M059J (cell line): Measurements from ENCODE around the gene MORN1. TPM values are rescaled to one million over a fixed set of nuclear protein-coding genes. Genes with fewer than 3 reads are reported as not detected.

Source experiments
- DNase-seq: peaks from one replicate; pipeline ENCODE4 v3.0.0-alpha.2; 2012; ENCODE audit warnings: low read depth
- total RNA-seq: library from RNA; depleted of rRNA; stranded (reverse); fragments of >200 nt; shearing (Covaris generic); gene quantifications from 2 replicates; pipeline ENCODE4 v1.2.3, GENCODE V29; 2014; rRNA removed

MORN1 gene
- total RNA-seq, 1 experiment from 2014 or later = 11.0 TPM

DNA sequence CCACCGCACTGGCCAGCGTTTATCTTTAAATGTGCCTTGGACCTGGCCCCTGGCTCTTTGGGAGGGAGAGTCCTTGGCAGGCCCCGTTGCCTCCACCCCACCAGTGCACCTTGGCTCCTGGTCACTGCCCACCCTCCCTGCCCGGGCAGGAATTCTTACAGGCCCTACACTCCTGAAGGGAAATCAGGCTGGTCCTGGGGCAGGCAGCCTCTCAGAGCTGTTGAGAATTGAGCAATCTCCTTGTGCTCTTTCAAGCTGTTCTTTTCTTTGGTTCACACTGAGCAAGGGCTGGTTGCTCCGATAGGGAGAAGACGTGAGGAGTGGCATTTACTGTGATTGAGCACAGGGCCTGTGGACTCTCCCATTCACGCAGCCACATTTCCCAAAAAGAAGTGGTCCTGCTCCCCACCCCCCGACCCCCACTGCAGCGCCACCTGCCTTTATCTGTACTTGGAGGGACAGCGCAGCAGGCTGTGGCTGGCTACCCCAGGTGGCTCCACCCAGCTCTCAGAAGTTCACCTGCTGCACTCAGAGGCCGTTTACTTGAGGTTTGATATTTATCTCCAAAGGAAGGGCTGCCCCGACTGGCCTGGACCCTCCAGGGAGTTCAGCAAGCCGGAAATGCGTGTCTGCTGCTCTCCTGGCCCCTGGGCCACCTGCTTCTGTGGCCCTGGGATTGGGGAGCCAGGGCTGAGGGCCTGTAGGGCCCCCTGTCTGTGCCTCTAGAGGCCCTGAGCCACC is 115.4 kb downstream of the MORN1 start:
- no peak for DNase-seq

DNA sequence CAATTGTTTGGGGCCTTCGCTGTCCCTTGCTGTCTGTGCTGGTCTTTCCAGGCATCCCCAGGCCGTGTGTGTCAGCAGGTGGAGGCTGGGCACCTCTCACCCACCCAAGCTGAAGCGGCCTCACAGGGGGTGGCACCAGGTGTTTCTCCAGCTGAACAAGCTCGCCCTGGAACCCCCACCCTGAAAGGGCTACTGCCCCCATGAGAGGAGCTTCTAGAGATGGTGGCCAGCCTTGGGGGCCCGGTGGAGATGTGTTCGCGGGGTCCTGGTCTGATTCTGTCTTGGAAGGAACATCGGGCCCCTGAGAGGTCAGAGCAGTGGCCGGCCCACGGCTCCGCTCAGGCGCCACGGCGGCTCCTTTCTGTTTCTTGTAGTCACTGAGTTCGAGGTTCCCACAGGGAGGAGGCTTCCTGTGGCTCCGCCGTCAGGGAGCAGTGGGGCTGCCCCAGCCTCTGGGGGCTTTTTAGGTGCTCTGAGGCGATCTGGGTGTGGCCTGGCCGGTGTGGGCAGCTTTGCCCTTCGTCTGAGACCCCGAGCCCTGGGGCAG is 116.4 kb downstream of the MORN1 start:
- DNase-seq = no peak

DNA sequence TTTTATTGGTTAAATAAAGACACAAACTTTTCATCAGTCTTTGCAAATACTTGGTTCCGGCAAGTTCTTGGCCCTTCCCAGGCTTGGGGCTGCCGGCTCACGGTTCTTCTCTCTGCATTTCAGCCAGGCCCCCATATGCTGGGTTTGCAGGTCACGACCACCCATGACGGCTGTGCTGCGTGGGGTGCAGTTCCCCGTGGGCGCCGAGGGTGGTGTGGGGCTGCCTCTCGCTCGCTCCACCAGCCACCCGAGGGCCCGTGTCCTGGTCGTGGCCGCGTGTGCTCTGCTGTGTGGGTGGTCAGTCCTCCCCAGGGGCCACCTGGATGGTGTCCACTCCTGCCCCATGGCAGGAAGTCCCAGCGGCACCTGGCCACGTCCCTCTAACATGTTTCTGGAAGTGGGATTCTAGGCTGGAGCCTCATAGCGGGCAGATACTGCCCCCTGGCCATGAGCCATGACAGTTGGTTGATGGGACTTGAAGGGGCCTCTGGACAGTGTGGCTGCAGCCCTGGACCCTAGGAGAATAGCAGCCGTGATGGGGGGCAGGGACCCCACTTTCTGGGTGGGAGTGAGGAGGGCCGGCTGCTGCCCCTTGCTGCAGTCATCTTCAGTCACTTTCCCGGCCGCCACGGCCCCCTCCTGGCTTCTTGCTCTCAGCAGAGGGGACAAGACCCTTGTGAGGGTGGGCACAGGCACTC is 117.0 kb downstream of the MORN1 start:
- no peak for DNase-seq

DNA sequence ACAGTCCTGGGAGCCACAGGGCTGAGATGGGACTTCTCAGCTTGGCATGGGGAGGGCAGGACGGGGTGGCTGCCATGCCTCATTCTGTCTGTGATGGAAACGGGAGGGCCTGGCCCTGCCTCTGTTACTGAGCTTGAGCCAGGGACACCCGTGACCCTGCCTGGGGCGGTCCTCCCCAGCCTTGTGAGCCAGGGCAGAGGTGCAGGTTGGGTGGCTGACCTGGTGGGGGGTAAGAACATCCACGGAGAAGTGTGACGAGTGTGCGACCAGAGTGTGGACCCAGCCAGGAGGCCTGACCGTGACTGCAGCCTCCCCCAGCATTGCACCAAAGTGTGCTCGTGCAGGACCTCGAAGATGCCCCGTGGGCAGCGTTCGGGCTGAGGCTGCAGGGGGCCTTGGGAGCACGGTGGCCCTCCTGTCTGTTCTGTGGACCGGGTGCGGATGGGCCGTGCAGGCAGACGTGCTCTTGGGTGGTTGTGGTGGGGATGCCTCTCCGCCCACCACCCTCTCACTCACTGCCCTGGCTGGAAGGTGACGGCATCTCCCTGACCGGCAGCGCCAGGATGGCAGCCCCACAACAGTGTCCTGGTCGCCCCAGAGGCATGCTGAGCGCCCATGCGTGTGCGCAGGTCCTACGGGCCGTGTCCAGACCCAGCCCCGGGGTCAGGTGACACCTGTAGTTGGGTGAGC is 117.8 kb downstream of the MORN1 start:
- DNase-seq = no peak

DNA sequence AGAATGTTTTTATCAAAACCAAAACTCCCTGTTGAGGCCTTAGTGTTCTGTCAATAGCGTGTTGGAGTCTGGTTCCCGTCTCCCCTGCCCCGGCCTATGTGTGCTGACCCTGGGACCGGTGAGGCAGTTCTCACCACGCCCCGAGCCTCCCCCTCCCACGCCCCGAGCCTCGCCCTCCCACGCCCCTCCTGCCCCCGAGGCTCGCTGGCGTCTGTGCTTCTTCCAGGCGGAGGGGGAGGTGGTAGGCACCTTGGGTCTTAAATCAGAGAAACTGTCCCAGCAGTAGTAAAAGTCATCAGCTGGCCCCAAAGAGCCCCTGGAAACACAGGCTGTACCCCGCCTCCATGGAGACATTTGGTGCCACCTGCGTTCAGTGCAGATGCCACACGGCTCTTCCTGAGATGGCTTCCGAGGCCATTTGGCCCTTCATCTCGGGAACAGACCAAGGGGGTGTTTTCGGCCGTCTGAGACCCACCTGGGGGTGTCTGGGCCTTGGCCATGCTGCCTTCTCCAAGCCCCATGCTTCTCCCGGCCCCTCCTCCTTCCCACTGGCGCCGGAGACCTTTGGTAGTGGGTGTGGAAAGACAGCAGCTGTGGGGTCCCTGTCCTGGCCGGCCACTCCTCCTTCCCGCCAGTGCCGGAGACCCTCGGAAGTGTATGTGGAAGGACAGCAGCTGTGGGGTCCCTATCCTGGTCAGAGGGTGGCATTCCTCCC is 118.5 kb downstream of the MORN1 start:
- DNase-seq = no peak

DNA sequence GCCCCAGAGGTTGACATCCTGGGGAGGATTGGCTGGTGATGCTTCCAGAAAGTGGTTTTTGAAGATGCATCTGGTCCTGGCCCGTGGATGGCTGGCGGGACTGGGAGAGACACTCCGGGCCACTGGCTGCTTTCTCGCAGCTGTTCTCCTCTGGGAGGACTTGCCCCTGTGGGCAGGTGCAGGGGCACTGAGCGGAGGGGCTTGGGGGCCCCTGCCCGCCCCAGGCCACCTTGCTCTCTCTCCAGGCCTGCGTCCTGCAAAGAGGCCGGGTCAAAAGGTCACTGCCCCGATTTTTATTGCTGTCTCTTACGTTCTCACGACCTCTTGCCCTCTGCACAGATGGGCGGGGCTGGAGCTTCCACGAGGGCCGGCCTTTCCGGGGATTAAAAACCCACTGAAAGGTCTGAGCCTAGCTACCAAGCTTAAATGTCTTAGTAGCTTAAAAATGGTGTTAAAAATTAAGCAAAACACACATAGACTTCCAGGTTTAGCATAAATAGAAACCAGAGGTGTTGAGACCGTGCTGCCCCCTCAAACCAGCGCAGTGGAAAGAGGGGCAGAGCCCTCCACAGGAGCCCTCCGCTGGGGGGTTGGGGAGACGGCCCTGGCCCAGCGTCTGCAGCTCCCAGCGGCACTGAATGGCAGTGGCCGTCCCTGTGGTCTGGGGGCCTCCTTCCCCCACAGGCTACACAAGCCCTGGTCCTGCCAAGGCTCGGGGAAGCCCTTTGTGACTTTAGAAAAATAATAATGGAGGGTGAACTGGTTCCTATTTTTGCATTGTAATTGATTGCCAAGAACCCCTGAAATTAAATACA is 119.3 kb downstream of the MORN1 start:
- no peak for DNase-seq

Other genes starting within 250 kb of the MORN1 start
- 12.8 and 23.1 TPM in 2 replicates for gene FAAP20, start 196.8 kb downstream of the MORN1 start, total RNA-seq
- gene SKI, start 163.2 kb downstream of the MORN1 start, total RNA-seq = 3.5 and 13.8 TPM in 2 replicates
- gene RER1, start 287 bp upstream of the MORN1 start, total RNA-seq = 135 and 233 TPM in 2 replicates
- gene PEX10, start 21.0 kb upstream of the MORN1 start, total RNA-seq = 18.8 and 31.2 TPM in 2 replicates
- not detected in 2 replicates for gene PLCH2, start 84.7 kb upstream of the MORN1 start, total RNA-seq
- gene PANK4, start 135.0 kb upstream of the MORN1 start, total RNA-seq = 9.0 and 18.0 TPM in 2 replicates
- gene HES5, start 138.7 kb upstream of the MORN1 start, total RNA-seq = 1.6 TPM in 1 of 2 replicates, not detected in the other
- 4.6 and 13.9 TPM in 2 replicates for gene TNFRSF14, start 164.8 kb upstream of the MORN1 start, total RNA-seq
- 12.9 and 17.2 TPM in 2 replicates for gene PRXL2B, start 195.2 kb upstream of the MORN1 start, total RNA-seq
- gene MMEL1, start 241.5 kb upstream of the MORN1 start, total RNA-seq = not detected in 2 replicates